Right ventricle myocardium superior (tissue), 1 donor: ENCODE measurements around the gene CAMK1D. TPM values are rescaled to one million over a fixed set of nuclear protein-coding genes. Genes with fewer than 3 reads are reported as not detected.

Source experiments
- ATAC-seq: fragments of 200-7000 bp; cut with Tn5 transposase; one replicate; pipeline ENCODE4 v1.9.1; 2020; ENCODE audit warnings: mild to moderate bottlenecking; ENCODE audit not compliant: poor library complexity
- DNase-seq: peaks from one replicate; pipeline ENCODE4 v3.0.0-alpha.2; 2020
- intact Hi-C: fragments of 100-400 bp; cut with DNase I; formaldehyde crosslinking; loops from one replicate; pipeline ENCODE4 v1.11.2; 2022
- total RNA-seq: library from RNA; stranded (reverse); fragmentation: NEBNext Ultra II Directional; extraction: Animal tissue kit (Norgen Biotek cat#: 25700); gene quantifications from one replicate; pipeline ENCODE4 v1.2.1, GENCODE V29; 2021
- donor health status: DM: no; HTN: yes; CAD: no; lungs with severe emphysema.

CAMK1D gene
- total RNA-seq, 1 donor from 2014 or later, result 6.5 TPM

DNA sequence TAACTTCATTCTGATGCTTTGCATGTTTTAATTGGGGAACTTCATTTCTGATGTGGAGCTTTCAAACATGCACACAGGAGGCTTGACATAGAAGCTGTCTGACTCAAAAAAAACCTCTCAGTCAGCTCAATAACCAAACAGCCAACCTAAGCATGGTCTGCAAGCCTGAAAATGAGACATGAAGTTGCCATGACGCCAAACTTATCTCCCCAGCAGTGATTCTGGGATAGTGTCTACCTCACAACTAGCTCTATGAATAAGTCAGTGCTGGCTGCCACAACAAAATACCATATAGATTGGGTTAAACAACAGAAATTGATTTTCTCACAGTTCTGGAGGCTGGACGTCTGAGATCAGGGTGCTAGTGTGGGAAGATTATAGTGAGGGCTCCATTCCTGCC lies 408.0 kb downstream of the CAMK1D start:
- intact Hi-C loops, result no loop called here
- no peak for ATAC-seq
- DNase-seq, result no peak

DNA sequence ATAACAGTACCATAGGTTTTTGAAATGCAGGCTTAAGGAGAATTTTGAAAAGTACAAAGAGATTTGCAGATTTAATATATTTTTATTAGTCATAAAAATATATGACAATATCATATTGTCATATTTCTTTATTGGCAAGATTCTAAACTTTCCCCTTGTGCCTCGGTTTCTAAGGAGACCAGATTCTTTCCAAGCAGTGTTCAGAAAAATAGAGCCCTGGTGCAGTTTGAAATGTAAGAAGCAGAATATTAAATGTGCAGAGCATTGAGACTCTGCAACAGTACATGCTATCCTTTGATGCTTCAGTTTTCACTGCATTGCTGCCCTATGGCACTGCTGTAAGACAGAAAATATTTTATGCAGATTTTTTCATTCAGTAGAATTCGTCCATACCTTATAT lies 408.9 kb downstream of the CAMK1D start:
- no peak for ATAC-seq
- intact Hi-C loops, result no loop called here
- no peak for DNase-seq

DNA sequence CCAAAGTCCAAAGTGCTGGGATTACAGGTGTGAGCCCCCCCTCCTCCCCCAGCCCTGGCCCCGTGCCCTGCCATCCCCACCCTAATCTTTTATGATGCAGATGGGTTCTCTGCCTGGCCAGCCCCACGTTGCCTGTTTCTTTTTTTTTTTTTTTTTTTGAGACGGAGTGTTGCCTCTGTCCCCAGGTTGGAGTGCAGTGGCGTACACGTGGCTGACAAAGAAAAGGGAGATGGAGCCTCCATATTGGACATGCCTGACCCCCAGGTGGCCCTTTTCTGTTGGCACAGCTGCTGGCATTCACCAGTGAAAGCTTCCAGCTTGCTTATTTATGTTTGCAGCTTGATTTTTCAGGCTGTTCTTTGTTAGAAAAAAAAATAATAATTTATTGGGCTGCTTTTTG lies 416.9 kb downstream of the CAMK1D start:
- no peak for ATAC-seq
- intact Hi-C loops, result no loop called here
- DNase-seq, result no peak

DNA sequence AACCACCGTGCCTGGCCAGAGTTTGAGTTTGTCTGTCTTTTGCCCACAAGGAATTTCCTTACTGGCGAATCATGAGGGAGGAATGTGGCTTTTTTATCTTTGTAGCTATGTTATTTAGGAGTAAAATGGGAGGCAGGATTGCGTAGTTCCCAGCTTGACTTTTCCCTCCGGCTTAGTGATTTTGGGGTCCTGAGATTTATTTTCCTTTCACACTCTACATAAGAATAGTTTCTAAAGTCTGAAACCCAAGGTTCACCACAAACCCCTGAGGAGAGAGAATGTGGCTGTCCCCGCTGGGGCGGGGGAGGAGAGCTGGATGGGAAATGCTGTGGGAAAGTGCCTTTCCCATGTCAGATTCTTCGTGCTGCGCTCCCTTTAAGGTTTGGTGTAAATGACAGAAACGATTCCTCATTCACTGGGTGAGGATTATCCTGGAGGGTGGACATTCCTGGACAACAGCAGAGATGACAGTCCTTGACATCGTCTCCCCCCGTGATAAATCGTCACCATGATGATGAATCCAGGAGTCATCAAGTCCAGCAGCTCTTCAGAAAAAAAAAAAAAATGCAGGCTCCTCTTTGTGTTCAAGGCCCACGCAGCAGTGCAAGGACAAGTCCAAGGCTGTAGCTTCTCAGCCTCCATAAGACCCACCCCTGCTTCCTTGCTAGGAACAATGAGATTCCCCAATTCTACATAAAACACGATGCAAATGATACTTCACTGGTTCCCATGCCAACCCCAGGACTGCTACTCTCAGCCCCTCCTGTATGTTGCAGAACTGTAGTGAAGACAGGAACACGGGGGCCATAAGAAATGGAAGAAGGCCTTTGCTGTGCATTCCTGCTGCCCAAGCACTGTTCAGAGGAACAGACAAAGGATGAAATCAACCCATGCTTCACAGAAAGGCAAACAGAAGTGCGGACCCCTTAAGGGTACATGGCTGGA lies 419.1 kb downstream of the CAMK1D start:
- intact Hi-C loops, result no loop called here

DNA sequence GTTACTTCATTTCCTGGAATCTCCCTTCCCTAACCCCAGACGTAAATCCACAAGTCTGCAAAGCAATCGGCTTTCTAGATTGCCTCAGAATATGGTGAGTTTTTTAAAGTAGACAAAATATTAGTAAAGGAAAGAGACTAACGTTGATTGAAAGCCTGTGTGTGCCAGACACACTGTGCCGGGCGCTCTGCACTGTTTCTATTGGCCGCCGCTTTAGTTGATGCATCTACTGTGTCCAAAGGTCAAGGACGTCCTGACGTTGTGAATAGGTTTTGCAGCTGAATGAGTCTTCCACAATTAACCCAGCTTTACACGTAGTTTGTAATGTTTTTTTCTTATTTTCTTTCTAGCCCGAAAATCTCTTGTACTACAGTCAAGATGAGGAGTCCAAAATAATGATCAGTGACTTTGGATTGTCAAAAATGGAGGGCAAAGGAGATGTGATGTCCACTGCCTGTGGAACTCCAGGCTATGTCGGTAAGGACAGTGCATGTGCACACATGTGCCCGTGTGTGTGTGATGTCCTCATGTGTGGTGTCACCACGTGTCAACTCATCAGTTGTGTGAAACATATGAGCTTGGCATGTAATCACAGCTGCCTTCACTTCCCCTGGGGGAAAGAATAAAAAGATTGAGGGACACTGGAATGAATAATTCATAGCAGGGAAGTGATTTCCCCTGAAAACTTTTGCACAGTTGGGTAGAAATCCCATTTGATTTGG lies 420.1 kb downstream of the CAMK1D start:
- ATAC-seq (no peak), DNase-seq (no peak)
- intact Hi-C loops, result no loop called here

More for the DNA sequence above, 419.1 kb downstream of the CAMK1D start:
- ATAC-seq, result no peak
- no peak for DNase-seq

DNA sequence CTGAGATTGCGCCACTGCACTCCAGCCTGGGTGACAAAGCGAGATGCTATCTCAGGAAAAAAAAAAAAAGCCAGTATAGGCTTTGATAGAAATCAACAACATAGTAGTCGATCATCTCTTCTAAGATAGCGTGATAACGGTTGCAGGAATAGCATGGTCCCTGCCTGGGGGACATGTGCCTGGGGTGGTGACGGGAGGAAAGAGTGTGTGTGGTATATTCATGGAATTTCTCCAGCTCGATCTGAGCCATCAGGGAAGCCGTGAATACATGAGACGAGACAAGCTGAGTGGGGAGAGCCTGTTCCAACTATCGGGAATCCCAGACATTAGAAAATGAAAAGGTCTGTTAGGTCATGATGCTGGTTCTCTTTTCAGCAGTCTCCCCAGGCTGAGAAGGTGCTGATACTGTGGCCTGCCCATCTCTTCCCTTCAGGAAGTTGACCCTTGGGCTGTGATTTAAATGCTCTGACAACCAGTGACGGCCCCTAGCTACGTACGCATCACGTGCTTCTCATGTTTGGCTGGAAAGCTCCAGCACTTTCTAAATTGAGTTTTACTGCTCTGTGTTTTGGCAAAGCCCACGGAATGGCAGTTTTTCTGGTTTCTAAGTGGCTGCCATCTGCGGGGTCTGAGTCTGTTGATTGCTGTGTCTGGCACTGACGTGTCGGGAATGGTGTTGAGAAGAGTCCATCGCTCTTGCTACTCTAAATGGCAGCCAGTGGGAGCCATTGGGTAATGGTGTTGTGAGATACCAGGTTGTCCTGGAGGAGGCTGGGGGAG lies 422.8 kb downstream of the CAMK1D start:
- intact Hi-C loops, result no loop called here
- DNase-seq, result no peak
- no peak for ATAC-seq

DNA sequence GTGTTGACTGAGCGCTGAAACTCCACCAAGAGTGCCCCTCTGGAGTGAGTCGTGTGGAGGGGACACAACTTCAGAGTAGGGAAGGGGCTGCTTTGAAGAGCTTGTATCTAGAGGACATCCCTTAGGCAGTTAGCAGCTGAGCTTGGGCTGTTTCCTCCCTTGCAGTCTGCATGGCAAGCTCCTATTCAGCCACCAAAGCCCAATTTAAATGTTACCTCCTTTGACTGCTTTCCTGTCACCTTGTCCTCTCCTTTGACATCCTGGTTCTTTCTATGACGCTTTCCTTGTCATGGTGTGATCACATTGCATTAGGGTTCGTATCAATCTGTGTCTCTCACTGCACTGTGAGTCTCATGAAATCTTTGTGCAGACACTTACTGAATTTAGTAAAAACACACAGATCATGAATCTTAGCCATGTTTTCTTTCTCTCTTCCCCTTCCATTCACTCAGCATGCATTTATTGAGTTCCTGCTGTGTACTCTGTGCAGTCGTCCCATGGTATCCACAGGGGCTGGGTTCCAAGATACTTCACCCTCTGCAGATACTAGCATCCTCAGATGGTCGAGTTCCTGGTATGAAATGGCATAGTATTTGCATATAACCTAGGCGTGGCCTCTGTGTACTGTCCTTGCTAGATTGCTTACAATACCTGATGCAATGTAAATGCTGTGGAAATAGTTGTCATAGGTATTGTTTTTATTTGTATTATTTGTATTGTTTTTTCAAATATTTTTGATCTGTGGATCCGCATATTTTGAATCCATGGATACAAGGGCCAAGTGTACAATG lies 423.6 kb downstream of the CAMK1D start:
- intact Hi-C loops, result no loop called here
- DNase-seq (no peak), ATAC-seq (no peak)

DNA sequence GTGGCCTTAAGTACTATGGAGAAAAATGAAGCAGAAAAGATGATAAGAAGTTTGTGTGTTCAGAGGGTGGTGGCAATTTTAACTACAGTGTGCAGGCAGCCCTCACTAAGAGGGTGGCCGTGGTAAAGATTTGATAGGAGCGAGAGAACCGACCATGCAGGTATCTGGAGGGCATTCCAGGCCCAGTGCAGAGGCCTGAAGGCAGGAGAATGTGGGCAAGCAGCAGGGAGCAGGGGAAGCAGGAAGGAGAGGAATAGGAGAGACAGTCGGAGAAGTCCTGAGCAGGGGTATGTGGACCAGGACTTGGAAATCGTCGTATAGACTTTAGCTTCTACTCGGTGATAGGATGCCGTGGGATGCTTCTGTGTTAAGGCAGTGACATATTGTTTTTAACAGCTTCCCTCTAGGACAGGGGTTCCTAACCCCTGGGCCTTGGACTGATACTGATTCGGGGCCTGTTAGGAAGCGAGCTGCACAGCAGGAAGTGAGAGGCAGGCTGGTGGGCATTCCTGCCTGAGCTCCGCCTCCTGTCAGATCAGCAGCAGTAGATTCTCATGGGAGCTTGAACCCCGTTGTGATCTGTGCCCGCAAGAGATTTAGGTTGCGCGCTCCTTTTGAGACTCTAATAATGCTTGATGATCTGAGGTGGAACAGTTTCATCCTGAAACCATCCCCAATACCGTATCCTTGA lies 425.0 kb downstream of the CAMK1D start:
- intact Hi-C loops, result no loop called here
- no peak for DNase-seq
- ATAC-seq, result no peak

DNA sequence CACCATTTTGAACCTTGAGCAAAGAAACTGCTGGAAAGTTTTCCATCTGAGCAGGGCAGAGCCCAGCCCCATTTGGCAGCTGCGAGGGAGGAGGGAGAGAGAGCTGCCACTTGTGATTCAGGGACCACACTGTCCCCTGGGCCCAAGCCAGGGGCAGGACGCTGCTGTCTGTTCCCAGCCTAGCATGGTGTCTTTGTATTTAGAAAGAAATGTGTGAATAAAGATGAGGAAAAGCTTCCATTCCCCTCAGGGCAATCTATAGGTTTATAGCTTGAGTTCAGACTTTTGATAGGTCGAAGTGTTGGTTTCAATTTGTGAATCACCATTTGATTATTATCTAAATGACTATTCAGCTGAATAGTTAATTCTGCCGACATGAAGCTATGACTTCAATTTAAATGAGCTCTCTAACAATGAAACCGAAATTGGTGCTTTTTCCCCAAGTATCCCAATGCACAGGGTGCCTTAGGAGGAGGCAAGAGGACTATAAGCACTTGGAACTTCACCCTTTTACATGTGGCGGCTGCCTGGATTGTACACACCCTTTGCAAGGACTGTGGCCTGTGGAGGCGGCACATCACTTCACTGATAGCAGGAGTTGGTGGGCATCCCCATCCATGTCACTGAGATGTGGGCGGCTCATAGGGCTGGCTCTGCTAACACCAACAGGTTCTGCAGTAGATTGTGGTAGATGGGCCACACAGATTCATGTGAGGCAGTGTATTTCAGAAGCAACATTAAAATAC lies 428.7 kb downstream of the CAMK1D start:
- ATAC-seq, result peak; percentile 59
- no peak for DNase-seq
- intact Hi-C loops, result no loop called here

DNA sequence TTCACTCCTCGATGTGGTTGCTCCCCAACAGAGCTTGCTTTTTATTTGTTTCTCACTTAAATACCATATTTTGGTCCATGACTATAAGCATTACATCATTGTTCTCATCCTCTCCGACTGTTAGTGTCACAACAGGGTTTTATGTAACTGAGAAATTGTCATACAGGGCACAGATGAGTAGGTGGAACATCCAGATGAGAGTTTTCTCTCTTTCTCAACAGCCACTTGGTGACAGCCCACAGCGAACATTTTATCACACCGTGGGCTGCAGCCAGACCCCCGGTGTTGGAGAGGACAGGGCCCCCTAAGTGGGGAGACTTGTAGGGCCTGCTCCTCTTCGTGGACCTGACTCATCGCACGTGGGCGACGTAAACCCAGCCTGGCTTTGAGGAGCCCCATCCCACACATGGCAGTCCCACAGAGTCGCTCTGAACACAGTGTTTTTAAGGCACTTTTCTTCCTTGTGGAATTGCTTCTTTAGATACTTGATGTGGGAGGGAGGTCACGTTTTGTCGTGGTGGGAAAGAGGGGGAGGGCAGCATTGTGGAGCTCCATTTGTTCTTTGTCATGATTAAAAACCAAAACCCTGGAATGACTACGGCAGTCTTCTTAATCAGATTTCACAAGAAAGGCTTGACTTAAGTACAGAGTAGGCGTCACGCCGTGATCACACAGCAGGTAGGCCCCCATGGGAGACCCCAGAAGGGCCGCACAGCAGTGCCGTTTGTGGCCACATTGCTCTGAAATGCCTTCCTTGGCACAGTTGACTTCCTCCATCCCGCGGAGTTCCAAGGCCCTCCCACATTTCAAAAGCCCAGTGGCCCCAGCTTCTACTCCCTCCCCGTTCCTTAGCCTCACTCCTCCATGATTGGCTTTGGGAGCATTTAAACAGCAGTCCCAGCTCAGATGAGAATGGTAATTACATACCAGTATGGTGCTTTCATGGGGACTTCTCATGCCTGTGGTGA lies 431.6 kb downstream of the CAMK1D start:
- intact Hi-C loops, result loop anchor here (10.0 kb wide), 1 partner anchor 124 kb away; no protein-coding TSS in a partner anchor
- DNase-seq (peak; percentile 48), ATAC-seq (peak; percentile 57)

DNA sequence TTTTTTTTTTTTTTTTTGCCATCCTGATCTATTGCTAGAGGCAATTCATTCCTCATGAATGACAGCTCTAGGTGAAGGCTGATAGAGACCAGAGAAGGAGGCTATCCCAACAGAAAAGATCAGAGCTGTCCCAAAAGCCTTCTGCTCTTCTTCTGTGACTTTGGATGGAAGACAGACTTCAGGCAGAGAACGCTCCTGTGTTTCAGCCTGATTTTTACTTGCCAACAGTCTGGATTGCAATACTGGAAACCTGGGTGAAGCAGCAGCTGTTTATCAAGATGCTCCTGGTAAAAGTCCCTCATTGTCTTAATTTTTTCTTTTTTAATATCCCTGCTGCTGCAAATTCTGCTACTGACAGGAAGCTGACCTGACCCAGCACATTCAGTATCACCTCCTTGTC lies 432.6 kb downstream of the CAMK1D start:
- ATAC-seq, result no peak
- no peak for DNase-seq
- intact Hi-C loops, result loop anchor here (10.0 kb wide), 1 partner anchor 123 kb away; no protein-coding TSS in a partner anchor

DNA sequence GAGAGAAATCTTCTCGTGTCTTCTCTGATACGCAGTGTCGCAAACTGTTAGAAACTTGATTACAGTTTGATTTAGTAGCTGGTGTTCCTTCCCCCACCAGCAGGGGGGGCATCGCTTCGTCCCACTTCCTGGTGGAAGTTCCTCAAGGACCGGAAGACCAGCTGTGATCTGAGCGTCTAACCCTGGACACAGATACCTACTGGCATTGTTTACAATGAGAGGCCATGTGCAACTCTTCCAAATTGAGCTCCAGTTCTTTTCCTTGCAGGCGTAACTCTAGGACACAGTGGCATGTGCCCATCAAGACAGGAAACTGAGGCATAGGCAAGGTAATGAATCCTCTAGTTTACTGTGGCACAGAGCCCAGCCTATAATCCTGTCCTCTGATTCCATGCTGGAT lies 433.2 kb downstream of the CAMK1D start:
- ATAC-seq, result no peak
- no peak for DNase-seq
- intact Hi-C loops, result loop anchor here (10.0 kb wide), 1 partner anchor 122 kb away; no protein-coding TSS in a partner anchor

DNA sequence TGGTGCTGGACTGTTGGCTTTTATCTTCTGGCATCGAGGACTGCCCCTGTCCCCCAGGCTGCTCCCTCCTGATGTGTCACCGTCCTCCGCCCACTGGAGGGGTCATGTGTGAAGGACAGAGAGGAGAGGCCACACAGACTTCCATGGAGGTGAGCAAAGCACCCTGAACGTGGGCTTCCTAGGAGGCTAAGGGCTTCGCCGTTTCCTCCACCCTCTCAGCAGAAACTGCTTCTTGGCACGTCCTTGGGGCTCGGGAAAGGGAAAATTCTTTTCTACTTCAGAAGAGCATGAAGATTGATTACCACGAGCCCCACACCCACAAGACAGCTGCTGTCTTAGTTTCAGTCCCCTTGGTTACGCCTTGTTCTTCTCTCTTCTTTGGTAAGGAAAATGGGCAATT lies 433.9 kb downstream of the CAMK1D start:
- DNase-seq (no peak), ATAC-seq (no peak)
- intact Hi-C loops, result loop anchor here (10.0 kb wide), 1 partner anchor 122 kb away; no protein-coding TSS in a partner anchor

DNA sequence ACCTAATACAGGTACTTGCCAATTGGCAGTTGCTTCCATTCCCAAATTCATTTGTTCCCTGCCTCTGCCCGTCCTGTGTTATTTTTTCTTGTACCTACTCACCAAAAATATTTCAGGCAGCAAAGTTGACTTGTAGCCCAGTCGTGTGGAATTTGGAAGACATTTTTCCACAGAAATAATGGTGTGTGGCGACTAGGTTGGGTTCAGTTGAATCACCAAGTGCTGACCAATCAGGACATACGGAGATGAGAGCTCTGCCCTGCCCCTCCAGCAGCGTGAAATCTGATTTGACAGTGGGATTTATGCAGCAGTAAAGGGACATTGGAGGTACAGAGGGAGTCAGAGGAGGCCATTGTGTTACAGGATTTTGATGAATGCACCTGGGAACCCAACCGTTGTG lies 435.3 kb downstream of the CAMK1D start:
- no peak for DNase-seq
- intact Hi-C loops, result loop anchor here (10.0 kb wide), 1 partner anchor 120 kb away; no protein-coding TSS in a partner anchor
- ATAC-seq, result no peak

DNA sequence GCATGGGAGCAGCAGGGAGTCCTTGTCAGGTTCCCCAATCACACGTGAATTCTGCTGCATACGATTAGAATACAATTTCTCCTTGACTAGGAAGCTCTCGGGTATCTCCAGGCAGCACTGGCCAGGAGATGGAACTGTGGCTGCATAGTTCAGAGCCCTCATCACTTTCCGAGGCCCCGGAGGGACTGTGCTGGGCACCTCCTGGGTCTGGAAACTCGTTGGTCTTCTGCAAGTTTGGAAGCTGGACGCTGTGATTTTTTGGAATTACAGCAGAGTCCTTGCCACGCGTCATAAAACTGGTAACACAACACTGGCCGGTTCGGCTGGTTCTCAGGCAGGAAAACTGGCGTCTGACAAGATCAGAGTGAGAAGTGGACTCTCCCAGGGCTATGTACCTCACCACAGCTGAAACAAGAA lies 436.1 kb downstream of the CAMK1D start:
- intact Hi-C loops, result loop anchor here (10.0 kb wide), 1 partner anchor 119 kb away; no protein-coding TSS in a partner anchor
- DNase-seq (no peak), ATAC-seq (no peak)

DNA sequence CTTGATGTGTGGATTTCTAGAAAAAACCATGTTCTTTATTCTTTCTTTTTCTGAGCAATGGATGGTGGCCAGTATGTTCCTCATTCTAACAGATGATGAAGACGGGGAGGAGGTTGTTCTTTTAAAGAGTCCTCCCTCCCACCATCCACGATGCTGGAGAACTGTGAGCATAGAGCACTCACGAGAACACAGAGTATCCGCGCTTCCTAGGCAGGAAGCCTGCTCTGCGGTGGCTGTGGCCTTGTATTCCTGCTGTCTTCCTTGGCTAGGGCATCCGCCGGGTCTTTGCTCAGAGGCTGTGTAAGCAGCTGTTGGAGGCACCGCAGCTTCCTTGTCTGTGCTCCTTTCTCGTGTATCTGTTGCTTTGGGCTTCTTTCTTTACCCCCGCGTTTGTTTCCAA lies 437.9 kb downstream of the CAMK1D start:
- DNase-seq (no peak), ATAC-seq (no peak)
- intact Hi-C loops, result loop anchor here (10.0 kb wide), 1 partner anchor 118 kb away; no protein-coding TSS in a partner anchor
